ENCODE data around the gene SOCS3.

DNA sequence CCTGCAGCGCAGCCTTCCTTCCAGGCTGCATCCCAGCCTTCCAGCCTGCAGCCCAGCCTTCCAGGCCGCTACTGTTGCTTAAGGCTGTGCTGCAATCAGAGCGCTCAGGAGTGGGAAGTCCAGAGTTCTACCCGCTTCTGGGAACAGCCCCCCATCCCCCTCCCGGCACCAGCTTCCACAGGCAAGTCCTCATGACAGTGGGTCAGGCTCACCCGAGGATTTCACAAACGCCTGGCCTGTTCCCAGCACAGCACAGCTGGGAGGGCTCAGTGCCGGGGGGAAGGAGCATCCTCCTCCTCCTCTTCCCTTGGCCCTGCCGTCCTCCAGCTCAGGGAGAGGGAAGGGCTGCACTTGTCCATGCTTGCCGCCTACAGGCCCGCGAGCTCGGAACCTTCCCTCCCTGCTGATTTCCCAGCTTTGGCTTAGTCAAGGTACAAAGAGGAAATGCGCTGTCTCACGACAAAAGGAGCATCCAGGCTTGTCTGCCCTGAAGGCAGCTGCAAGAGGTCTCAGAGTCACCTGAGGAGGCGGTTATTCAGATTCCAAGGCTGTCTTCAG lies 8.3 kb downstream of the SOCS3 start:
- TF ChIP-seq POLR2AphosphoS5 (IDR thresholded peaks at IDR 0.05; ENCODE audit: borderline replicate concordance, low read depth, low read length) (no peak), EZH2 (IDR thresholded peaks at IDR 0.05) (no peak), FOXP2 (optimal IDR thresholded peaks at IDR 0.05; ENCODE audit: control extremely low read depth, extremely low read length, insufficient read depth) (no peak)

Data from SK-N-MC (cell line).